HEK293 (cell line): Measurements from ENCODE around the gene SAMD4A.

Source experiments
- HOXD13 ChIP-seq: sonication (generic); formaldehyde crosslinking; IDR thresholded peaks from 2 replicates; pipeline ENCODE4 v1.8.0; 2022; ENCODE audit warnings: missing genetic modification reagents, borderline replicate concordance
- OSR2 ChIP-seq: fragments of 450-650 bp; formaldehyde crosslinking; IDR thresholded peaks from 2 replicates; pipeline ENCODE4 v1.5.1; 2016; ENCODE audit warnings: missing biosample characterization, missing genetic modification characterization
- PRDM4 ChIP-seq: fragments of 450-650 bp; formaldehyde crosslinking; IDR thresholded peaks from 2 replicates; pipeline ENCODE4 v1.5.1; 2017; ENCODE audit warnings: missing biosample characterization, missing genetic modification characterization
- TRIM28 ChIP-seq: IDR thresholded peaks from 2 replicates; pipeline ENCODE4 v1.6.1; 2011; ENCODE audit warnings: low read length, control low read depth, borderline replicate concordance
- YY2 ChIP-seq: fragments of 450-650 bp; formaldehyde crosslinking; IDR thresholded peaks from 2 replicates; pipeline ENCODE4 v1.5.1; 2016; ENCODE audit warnings: missing biosample characterization, missing genetic modification characterization
- ZBTB10 ChIP-seq: fragments of 450-650 bp; formaldehyde crosslinking; IDR thresholded peaks from 2 replicates; pipeline ENCODE4 v1.5.1; 2016; ENCODE audit warnings: missing biosample characterization, missing genetic modification characterization
- ZEB2 ChIP-seq: fragments of 450-650 bp; formaldehyde crosslinking; IDR thresholded peaks from 2 replicates; pipeline ENCODE4 v1.5.1; 2016; ENCODE audit warnings: missing biosample characterization, missing genetic modification characterization
- ZNF155 ChIP-seq: fragments of 450-650 bp; formaldehyde crosslinking; IDR thresholded peaks from 2 replicates; pipeline ENCODE4 v1.5.1; 2016; ENCODE audit warnings: missing biosample characterization, missing genetic modification characterization
- ZNF24 ChIP-seq: fragments of 450-650 bp; formaldehyde crosslinking; IDR thresholded peaks from 2 replicates; pipeline ENCODE4 v1.5.1; 2016; ENCODE audit warnings: missing biosample characterization, missing genetic modification characterization
- ZNF302 ChIP-seq: fragments of 450-650 bp; formaldehyde crosslinking; IDR thresholded peaks from 2 replicates; pipeline ENCODE4 v1.5.1; 2016; ENCODE audit warnings: missing biosample characterization, missing genetic modification characterization, low read depth
- ZNF324 ChIP-seq: fragments of 450-650 bp; formaldehyde crosslinking; IDR thresholded peaks from 2 replicates; pipeline ENCODE4 v1.5.1; 2016; ENCODE audit warnings: missing biosample characterization, missing genetic modification characterization
- ZNF366 ChIP-seq: fragments of 450-650 bp; formaldehyde crosslinking; conservative IDR thresholded peaks from 2 replicates; pipeline ENCODE4 v1.5.1; 2016; ENCODE audit warnings: missing biosample characterization, missing genetic modification characterization
- ZNF426 ChIP-seq: fragments of 450-650 bp; formaldehyde crosslinking; IDR thresholded peaks from 2 replicates; pipeline ENCODE4 v1.5.1; 2017; ENCODE audit warnings: missing biosample characterization, missing genetic modification characterization, mild to moderate bottlenecking, inconsistent platforms, moderate library complexity
- ZNF544 ChIP-seq: fragments of 450-650 bp; formaldehyde crosslinking; IDR thresholded peaks from 2 replicates; pipeline ENCODE4 v1.5.0; 2017; ENCODE audit warnings: missing biosample characterization, missing genetic modification characterization
- ZNF660 ChIP-seq: fragments of 450-650 bp; IDR thresholded peaks from 2 replicates; pipeline ENCODE4 v1.5.1; 2018; ENCODE audit warnings: missing biosample characterization, mild to moderate bottlenecking, missing genetic modification characterization
- ZNF777 ChIP-seq: fragments of 450-650 bp; formaldehyde crosslinking; IDR thresholded peaks from 2 replicates; pipeline ENCODE4 v1.5.1; 2017; ENCODE audit warnings: missing biosample characterization, missing genetic modification characterization, borderline replicate concordance
- ZSCAN4 ChIP-seq: fragments of 450-650 bp; formaldehyde crosslinking; IDR thresholded peaks from 2 replicates; pipeline ENCODE4 v1.5.1; 2017; ENCODE audit warnings: missing biosample characterization, missing genetic modification characterization
- TF ChIP-seq, protein P1 (sequence below): fragments of 450-650 bp; formaldehyde crosslinking; IDR thresholded peaks from 2 replicates; pipeline ENCODE4 v1.5.1; 2017; ENCODE audit warnings: missing biosample characterization, missing genetic modification characterization
- TF ChIP-seq, protein P2 (sequence below): fragments of 450-650 bp; formaldehyde crosslinking; conservative IDR thresholded peaks from 2 replicates; pipeline ENCODE4 v1.5.1; 2016; ENCODE audit warnings: low read depth, missing biosample characterization, missing genetic modification characterization
- TF ChIP-seq, protein P3 (sequence below): fragments of 450-650 bp; formaldehyde crosslinking; IDR thresholded peaks from 2 replicates; pipeline ENCODE4 v1.5.1; 2016; ENCODE audit warnings: missing biosample characterization, missing genetic modification characterization
- TF ChIP-seq, protein P4 (sequence below): fragments of 450-650 bp; formaldehyde crosslinking; IDR thresholded peaks from 2 replicates; pipeline ENCODE4 v1.5.1; 2017; ENCODE audit warnings: missing biosample characterization, missing genetic modification characterization
- TF ChIP-seq, protein P5 (sequence below): fragments of 450-650 bp; IDR thresholded peaks from 2 replicates; pipeline ENCODE4 v1.5.1; 2018; ENCODE audit warnings: missing biosample characterization, mild to moderate bottlenecking, missing genetic modification characterization

The SAMD4A gene

GRCh38 chr14:54597795-54598443 lies 31.0 kb downstream of the SAMD4A start (continued):
- TF ChIP-seq PRDM4 (tag by site-specific recombination) (no peak), ZNF777 (no peak), TRIM28 (peak; percentile 70; the same call in 1 of the 2 replicates), ZNF155 (tag by site-specific recombination) (no peak), ZNF660 (tag by site-specific recombination) (0 out of 2 replicates have a peak, but pooled peaks have one; percentile 14), HOXD13 (no peak), ZNF544 (tag by site-specific recombination) (no peak), YY2 (no peak), ZNF366 (tag by site-specific recombination) (peak; percentile 23; the same call in 1 of the 2 replicates), OSR2 (tag by site-specific recombination) (peak; percentile 65), ZEB2 (tag by site-specific recombination) (peak; percentile 43; the same call in 1 of the 2 replicates), ZNF302 (tag by site-specific recombination) (no peak), ZSCAN4 (tag by site-specific recombination) (no peak), ZBTB10 (tag by site-specific recombination) (no peak), ZNF324 (tag by site-specific recombination) (no peak), ZNF426 (tag by site-specific recombination) (no peak), ZNF24 (no peak)
- TF ChIP-seq, protein P1, sequence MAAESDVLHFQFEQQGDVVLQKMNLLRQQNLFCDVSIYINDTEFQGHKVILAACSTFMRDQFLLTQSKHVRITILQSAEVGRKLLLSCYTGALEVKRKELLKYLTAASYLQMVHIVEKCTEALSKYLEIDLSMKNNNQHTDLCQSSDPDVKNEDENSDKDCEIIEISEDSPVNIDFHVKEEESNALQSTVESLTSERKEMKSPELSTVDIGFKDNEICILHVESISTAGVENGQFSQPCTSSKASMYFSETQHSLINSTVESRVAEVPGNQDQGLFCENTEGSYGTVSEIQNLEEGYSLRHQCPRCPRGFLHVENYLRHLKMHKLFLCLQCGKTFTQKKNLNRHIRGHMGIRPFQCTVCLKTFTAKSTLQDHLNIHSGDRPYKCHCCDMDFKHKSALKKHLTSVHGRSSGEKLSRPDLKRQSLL (tag by site-specific recombination): no peak
- TF ChIP-seq, protein P2, sequence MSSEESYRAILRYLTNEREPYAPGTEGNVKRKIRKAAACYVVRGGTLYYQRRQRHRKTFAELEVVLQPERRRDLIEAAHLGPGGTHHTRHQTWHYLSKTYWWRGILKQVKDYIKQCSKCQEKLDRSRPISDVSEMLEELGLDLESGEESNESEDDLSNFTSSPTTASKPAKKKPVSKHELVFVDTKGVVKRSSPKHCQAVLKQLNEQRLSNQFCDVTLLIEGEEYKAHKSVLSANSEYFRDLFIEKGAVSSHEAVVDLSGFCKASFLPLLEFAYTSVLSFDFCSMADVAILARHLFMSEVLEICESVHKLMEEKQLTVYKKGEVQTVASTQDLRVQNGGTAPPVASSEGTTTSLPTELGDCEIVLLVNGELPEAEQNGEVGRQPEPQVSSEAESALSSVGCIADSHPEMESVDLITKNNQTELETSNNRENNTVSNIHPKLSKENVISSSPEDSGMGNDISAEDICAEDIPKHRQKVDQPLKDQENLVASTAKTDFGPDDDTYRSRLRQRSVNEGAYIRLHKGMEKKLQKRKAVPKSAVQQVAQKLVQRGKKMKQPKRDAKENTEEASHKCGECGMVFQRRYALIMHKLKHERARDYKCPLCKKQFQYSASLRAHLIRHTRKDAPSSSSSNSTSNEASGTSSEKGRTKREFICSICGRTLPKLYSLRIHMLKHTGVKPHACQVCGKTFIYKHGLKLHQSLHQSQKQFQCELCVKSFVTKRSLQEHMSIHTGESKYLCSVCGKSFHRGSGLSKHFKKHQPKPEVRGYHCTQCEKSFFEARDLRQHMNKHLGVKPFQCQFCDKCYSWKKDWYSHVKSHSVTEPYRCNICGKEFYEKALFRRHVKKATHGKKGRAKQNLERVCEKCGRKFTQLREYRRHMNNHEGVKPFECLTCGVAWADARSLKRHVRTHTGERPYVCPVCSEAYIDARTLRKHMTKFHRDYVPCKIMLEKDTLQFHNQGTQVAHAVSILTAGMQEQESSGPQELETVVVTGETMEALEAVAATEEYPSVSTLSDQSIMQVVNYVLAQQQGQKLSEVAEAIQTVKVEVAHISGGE (tag by site-specific recombination): no peak
- TF ChIP-seq, protein P3, sequence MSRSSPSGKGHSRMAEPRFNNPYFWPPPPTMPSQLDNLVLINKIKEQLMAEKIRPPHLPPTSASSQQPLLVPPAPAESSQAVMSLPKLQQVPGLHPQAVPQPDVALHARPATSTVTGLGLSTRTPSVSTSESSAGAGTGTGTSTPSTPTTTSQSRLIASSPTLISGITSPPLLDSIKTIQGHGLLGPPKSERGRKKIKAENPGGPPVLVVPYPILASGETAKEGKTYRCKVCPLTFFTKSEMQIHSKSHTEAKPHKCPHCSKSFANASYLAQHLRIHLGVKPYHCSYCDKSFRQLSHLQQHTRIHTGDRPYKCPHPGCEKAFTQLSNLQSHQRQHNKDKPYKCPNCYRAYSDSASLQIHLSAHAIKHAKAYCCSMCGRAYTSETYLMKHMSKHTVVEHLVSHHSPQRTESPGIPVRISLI: no peak
- TF ChIP-seq, protein P4, sequence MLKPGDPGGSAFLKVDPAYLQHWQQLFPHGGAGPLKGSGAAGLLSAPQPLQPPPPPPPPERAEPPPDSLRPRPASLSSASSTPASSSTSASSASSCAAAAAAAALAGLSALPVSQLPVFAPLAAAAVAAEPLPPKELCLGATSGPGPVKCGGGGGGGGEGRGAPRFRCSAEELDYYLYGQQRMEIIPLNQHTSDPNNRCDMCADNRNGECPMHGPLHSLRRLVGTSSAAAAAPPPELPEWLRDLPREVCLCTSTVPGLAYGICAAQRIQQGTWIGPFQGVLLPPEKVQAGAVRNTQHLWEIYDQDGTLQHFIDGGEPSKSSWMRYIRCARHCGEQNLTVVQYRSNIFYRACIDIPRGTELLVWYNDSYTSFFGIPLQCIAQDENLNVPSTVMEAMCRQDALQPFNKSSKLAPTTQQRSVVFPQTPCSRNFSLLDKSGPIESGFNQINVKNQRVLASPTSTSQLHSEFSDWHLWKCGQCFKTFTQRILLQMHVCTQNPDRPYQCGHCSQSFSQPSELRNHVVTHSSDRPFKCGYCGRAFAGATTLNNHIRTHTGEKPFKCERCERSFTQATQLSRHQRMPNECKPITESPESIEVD: no peak
- TF ChIP-seq, protein P5, sequence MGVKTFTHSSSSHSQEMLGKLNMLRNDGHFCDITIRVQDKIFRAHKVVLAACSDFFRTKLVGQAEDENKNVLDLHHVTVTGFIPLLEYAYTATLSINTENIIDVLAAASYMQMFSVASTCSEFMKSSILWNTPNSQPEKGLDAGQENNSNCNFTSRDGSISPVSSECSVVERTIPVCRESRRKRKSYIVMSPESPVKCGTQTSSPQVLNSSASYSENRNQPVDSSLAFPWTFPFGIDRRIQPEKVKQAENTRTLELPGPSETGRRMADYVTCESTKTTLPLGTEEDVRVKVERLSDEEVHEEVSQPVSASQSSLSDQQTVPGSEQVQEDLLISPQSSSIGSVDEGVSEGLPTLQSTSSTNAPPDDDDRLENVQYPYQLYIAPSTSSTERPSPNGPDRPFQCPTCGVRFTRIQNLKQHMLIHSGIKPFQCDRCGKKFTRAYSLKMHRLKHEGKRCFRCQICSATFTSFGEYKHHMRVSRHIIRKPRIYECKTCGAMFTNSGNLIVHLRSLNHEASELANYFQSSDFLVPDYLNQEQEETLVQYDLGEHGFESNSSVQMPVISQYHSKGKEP (tag by site-specific recombination): no peak
